ENCODE results near the gene SEC11A.

SEC11A gene

GRCh38 chr15:84625123-84625522 lies 90.8 kb downstream of the SEC11A start:
- no peak for TF ChIP-seq CTCF (IDR thresholded peaks at IDR 0.05; ENCODE audit: borderline replicate concordance, insufficient read depth, low read depth, low read length)
- H3K4me3 ChIP-seq (ENCODE audit: low read depth, low read length) = no peak overlapping the region

- TF ChIP-seq CTCF (IDR thresholded peaks at IDR 0.05; ENCODE audit: borderline replicate concordance, insufficient read depth, low read depth, low read length) = no peak
- H3K4me3 ChIP-seq (ENCODE audit: low read depth, low read length) = no peak overlapping the region
Observed at GRCh38 chr15:84624359-84624758, 91.6 kb downstream of the SEC11A start.

GRCh38 chr15:84621358-84621979 lies 94.5 kb downstream of the SEC11A start:
- no peak for TF ChIP-seq CTCF (IDR thresholded peaks at IDR 0.05; ENCODE audit: borderline replicate concordance, insufficient read depth, low read depth, low read length)

DNA sequence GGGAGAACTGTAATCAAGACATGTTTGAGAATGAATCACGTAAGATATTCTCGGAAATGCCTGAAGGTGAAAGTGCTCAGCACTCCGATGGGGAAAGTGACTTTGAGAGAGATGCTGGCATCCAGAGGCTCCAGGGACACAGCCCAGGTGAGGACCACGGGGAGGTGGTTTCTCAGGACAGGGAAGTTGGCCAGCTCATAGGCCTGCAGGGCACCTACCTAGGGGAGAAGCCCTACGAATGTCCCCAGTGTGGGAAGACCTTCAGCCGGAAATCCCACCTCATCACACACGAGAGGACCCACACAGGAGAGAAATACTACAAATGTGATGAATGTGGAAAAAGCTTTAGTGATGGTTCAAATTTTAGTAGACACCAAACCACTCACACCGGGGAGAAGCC lies 95.3 kb downstream of the SEC11A start:
- TF ChIP-seq CTCF (IDR thresholded peaks at IDR 0.05; ENCODE audit: borderline replicate concordance, insufficient read depth, low read depth, low read length) = no peak
- H3K4me3 ChIP-seq (ENCODE audit: low read depth, low read length) = no peak overlapping the region

More at GRCh38 chr15:84621358-84621979, 94.5 kb downstream of the SEC11A start:
- no peak overlapping the region for H3K4me3 ChIP-seq (ENCODE audit: low read depth, low read length)
